Calu3 (cell line): Measurements from ENCODE around the gene NRG3. TPM values are rescaled to one million over a fixed set of nuclear protein-coding genes. Genes with fewer than 3 reads are reported as not detected.

ENCODE experiments used
- BruUV-seq: library from RNA; stranded (reverse); fragments of 400-500 nt; replicated peaks from 2 replicates; lab custom pipeline; 2021; lab: Mats Ljungman, UMichigan
- CTCF ChIA-PET: fragments of 300-600 bp; sonication (Branson Sonifier 250); formaldehyde crosslinking; loops from one replicate; lab custom pipeline; 2022; ENCODE audit warnings: antibody characterized with exemption; lab: Charles Lee
- DNase-seq: peaks from one replicate; pipeline ENCODE4 v3.0.0; 2022
- H3K27ac Mint-ChIP-seq: one replicate; pipeline ENCODE4 v1.8.0; 2022; ENCODE audit warnings: mixed read lengths; ENCODE audit not compliant: unreplicated experiment
- H3K27me3 Mint-ChIP-seq: one replicate; pipeline ENCODE4 v1.8.0; 2022; ENCODE audit warnings: mixed read lengths; ENCODE audit not compliant: unreplicated experiment
- H3K36me3 Mint-ChIP-seq: one replicate; pipeline ENCODE4 v1.8.0; 2022; ENCODE audit warnings: mild to moderate bottlenecking, moderate library complexity, mixed read lengths; ENCODE audit not compliant: insufficient read depth, unreplicated experiment
- H3K4me1 Mint-ChIP-seq: one replicate; pipeline ENCODE4 v1.8.0; 2022; ENCODE audit warnings: mild to moderate bottlenecking, low read depth, mixed read lengths; ENCODE audit not compliant: unreplicated experiment
- H3K4me3 Mint-ChIP-seq: one replicate; pipeline ENCODE4 v1.8.0; 2022; ENCODE audit warnings: mild to moderate bottlenecking, low read depth, moderate library complexity, mixed read lengths; ENCODE audit not compliant: unreplicated experiment
- H3K9me3 Mint-ChIP-seq: one replicate; pipeline ENCODE4 v1.8.0; 2022; ENCODE audit warnings: low read depth, mixed read lengths; ENCODE audit not compliant: unreplicated experiment
- CTCF ChIP-seq: fragments of 200-600 bp; IDR thresholded peaks from one replicate; pipeline ENCODE4 v1.8.0; 2022; ENCODE audit warnings: antibody characterized with exemption; ENCODE audit not compliant: unreplicated experiment
- intact Hi-C: fragments of 100-400 bp; cut with micrococcal nuclease; formaldehyde crosslinking; loops from one replicate; pipeline ENCODE4 v1.10.0; 2022; ENCODE audit not compliant: unreplicated experiment
- total RNA-seq: library from RNA; stranded (reverse); gene quantifications from 2 replicates; pipeline ENCODE4 v1.2.3, GENCODE V29; 2022

NRG3 gene
- total RNA-seq, 1 experiment from 2014 or later = 46.3 TPM

- TF ChIP-seq CTCF = no peak
- Mint-ChIP-seq H3K36me3 (no peaks in the 10 kb centered on the region), H3K4me1 (no peaks in the 10 kb centered on the region), H3K27ac (no peak overlapping the region), H3K9me3 (no peaks in the 10 kb centered on the region), H3K27me3 (no peaks in the 10 kb centered on the region), H3K4me3 (no peak overlapping the region)
- BruUV-seq = no TSS peak
- DNase-seq = no peak
- CTCF ChIA-PET = no interaction called here
- intact Hi-C loops = no loop called here
Measured at GRCh38 chr10:82091413-82091812, 216.4 kb downstream of the NRG3 start.

GRCh38 chr10:82092111-82092510, 217.1 kb downstream of the NRG3 start:
- H3K36me3 Mint-ChIP-seq = no peaks in the 10 kb centered on the region
- H3K27ac Mint-ChIP-seq = no peak overlapping the region

GRCh38 chr10:82124713-82125112, 249.7 kb downstream of the NRG3 start:
- Mint-ChIP-seq H3K4me3 (no peak overlapping the region), H3K27ac (no peak overlapping the region), H3K9me3 (no peaks in the 10 kb centered on the region), H3K4me1 (peaks cover 9% of the 10 kb centered on the region), H3K36me3 (no peaks in the 10 kb centered on the region), H3K27me3 (no peaks in the 10 kb centered on the region)
- DNase-seq = no peak
- no peak for TF ChIP-seq CTCF
- CTCF ChIA-PET = no interaction called here
- intact Hi-C loops = no loop called here
- BruUV-seq = no TSS peak

More at GRCh38 chr10:82092111-82092510, 217.1 kb downstream of the NRG3 start:
- no peak for TF ChIP-seq CTCF
- intact Hi-C loops = no loop called here
- Mint-ChIP-seq H3K27me3 (no peaks in the 10 kb centered on the region), H3K4me1 (no peaks in the 10 kb centered on the region), H3K4me3 (no peak overlapping the region), H3K9me3 (no peaks in the 10 kb centered on the region)
- CTCF ChIA-PET = no interaction called here
- no TSS peak for BruUV-seq
- no peak for DNase-seq

- no peak overlapping the region for H3K4me3 Mint-ChIP-seq
- BruUV-seq = TSS peak; percentile 18
- H3K4me1 Mint-ChIP-seq = peaks cover 9% of the 10 kb centered on the region
- TF ChIP-seq CTCF = no peak
- no peak overlapping the region for H3K27ac Mint-ChIP-seq
- H3K9me3 Mint-ChIP-seq = peaks cover 6% of the 10 kb centered on the region
- CTCF ChIA-PET = no interaction called here
- intact Hi-C loops = no loop called here
- no peaks in the 10 kb centered on the region for H3K36me3 Mint-ChIP-seq
- no peak for DNase-seq
- no peaks in the 10 kb centered on the region for H3K27me3 Mint-ChIP-seq
Measured at GRCh38 chr10:82128527-82128926, 253.5 kb downstream of the NRG3 start.
